ENCODE results near the gene ANTXR2.
"Not testable (repeated sequence)": the region's sequence is repeated elsewhere in the genome, so short reads cannot be mapped to it uniquely, and the experiment has no call there.

Gene ANTXR2

GRCh38 chr4:79996851-79997250, 76.2 kb downstream of the ANTXR2 start:
- in situ Hi-C loops (cut with MboI; ENCODE audit: low sequenced_read_pairs): no loop called here

DNA sequence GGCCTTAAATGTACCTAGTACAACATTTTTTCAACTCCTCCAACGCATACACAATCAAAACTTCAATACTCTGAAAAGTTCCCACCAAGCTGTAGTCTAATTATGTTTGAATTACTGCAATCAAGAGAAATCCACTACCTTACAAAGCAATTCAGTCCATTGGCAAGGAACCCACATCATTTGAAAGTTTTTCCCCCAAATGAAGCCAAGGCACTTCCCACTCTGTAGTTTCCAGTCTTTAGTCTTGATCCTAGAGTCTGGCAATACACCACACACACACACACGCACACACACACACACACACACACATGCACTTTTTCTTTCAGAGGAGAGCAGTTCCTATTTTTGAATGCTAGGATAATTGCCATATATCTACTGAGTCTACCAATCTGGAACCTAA, 79.6 kb downstream of the ANTXR2 start:
- in situ Hi-C loops (cut with MboI; ENCODE audit: low sequenced_read_pairs): no loop called here

DNA sequence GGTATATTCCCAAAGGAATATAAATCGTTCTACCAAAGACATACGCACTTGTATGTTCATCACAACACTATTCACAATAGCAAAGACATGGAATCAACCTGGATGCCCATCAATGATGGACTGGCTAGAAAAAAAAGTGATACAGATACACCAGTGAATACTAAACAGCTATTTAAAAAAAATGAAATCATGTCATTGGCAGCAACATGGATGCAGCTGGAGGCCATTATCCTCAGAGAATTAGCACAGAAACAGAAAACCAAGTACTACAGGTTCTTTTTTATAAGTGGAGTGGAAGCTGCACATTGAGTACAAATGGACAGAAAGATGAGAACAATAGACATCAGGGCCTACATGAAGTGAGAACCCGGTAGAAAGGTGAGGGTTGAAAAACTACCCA, 81.4 kb downstream of the ANTXR2 start:
- in situ Hi-C loops (cut with MboI; ENCODE audit: low sequenced_read_pairs): no loop called here

DNA sequence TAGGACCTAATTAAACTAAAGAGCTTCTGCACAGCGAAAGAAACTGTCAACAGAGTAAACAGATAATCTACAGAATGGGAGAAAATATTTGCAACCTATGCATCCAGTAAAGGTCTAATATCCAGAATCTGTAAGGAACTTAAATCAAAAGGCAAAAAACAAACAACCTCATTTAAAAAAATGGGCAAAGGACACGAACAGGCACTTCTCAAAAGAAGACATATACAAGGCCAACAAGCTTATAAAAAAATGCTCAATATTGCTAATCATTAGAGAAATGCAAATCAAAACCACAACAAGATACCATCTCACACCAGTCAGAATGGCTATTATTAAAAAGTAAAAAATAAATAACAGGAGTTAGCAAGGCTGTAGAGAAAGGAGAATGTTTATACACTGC, 81.9 kb downstream of the ANTXR2 start:
- in situ Hi-C loops (cut with MboI; ENCODE audit: low sequenced_read_pairs): not testable (repeated sequence)

- in situ Hi-C loops (cut with MboI; ENCODE audit: low sequenced_read_pairs): no loop called here
Measured at GRCh38 chr4:79987401-79987800, 85.6 kb downstream of the ANTXR2 start.

DNA sequence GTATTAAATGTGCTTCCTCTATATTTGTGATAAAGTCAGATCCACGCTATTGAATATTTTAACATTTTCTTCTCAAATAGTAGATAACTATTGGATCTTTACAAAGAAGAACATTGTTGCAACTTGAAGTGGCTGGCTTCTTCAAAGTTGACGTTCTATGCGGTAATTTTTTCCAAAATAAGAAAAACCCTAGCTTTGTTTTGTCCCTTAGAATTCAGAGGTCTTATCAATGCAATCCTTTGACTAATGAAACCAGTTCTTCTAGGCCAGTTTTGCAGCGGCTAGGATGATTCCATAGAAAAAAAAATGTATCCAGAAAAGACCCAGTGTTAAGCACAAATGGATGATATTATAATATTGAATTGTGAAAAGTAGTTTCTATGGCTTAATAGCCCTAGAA, 89.6 kb downstream of the ANTXR2 start:
- in situ Hi-C loops (cut with MboI; ENCODE audit: low sequenced_read_pairs): no loop called here

DNA sequence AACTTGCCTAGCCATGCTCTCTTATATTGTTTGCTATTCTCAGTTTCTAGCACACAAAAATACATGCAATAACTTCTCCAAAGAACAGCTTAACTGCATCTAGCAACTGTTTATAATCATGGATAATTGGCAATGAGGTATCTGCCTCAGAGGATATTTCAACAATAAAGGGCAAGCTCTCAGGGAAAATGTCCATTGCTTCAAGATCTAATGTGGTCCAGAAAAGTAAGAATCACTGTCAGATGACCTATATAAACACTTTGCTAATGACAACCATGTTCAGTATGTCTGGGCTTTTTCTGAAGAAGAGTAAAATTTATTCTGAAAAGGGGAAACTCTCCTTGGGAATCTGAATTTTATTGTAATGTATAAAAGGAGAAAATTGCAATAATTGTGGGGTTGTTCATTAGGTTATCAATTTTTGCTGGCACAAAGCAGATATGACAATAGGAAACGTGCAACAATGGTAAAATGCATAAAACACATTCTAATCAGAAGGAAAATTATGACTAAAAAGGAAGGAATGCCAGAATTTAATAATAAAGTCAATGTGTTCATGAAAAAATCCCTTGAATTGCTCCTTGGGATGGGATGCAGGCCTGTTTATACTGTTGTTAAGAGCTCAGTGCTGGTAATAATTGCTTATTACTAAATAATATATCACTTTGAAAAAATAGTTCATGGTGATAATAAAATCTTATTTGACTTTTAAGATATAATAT, 90.3 kb downstream of the ANTXR2 start:
- in situ Hi-C loops (cut with MboI; ENCODE audit: low sequenced_read_pairs): no loop called here

DNA sequence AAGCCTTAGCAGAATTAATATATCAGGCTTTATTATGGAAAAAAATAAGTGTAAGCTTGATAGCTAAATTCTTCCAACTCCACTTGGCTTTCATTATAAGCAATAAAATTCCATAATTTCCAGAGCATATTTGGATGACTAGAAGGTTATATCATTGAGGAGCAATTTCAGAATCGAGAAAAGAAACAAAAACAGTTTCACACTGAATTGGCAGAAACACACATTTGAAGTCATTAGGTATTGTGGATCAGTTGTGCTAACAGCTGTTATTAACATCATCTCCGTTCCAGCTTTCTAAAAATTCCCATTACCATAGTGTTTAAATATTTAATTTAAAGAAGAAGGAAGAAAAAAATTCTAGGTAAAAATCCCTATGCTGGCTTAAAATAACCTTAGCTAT, 92.6 kb downstream of the ANTXR2 start:
- in situ Hi-C loops (cut with MboI; ENCODE audit: low sequenced_read_pairs): no loop called here

GRCh38 chr4:79979785-79980437, 93.1 kb downstream of the ANTXR2 start:
- in situ Hi-C loops (cut with MboI; ENCODE audit: low sequenced_read_pairs): no loop called here

DNA sequence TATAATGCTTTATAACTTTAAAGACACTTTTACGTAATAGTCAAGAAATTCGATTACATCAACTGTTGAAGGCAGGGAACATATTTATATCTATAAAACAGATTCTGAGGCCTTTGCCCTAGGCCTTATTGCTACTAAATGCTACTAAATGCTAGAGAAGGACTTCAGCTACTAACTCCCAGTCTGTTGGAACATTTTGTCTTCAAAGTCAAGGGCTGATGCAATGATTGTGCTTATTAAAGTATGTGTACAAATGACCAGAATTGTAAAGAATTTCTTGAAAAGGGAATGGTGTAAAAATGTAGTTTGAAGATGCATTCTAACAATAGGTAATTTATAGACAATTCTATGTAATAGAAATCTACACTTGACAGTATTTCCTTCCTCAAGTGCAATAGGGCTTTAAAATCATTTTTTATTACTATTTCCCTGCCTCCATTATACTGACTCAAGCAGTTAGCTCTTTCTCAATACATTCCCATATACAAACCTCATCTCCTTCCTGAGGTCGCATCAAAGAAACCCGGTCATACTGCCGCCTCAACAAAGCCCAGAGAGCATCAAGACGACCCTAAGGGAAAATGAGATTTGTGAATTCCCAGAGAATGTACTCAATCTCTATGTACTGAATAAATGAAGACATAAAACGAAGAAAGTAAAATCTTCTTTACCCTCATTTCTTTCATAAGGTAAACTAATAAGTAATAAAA, 95.7 kb downstream of the ANTXR2 start:
- in situ Hi-C loops (cut with MboI; ENCODE audit: low sequenced_read_pairs): no loop called here

- in situ Hi-C loops (cut with MboI; ENCODE audit: low sequenced_read_pairs): no loop called here
Measured at GRCh38 chr4:79964400-79965211, 108.4 kb downstream of the ANTXR2 start.

- in situ Hi-C loops (cut with MboI; ENCODE audit: low sequenced_read_pairs): no loop called here
Measured at GRCh38 chr4:79964020-79964399, 109.0 kb downstream of the ANTXR2 start.

DNA sequence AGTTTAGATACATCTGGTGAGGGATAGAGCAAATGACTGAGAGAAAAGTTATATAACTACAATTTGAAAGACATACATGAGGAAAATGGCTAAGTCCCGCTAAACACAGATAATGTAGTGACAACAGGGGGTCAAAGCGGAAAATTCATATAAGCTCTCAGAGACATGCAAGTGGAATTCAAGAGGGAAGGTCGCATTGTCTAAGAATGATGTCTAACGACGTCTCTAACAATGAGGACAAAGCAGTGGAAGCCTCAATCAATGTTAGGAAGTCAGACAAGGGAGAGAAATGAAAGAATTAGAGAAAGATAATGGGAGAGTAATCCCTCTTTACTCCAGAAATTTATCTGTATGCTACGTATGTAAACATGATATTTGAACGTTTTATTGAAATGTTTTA, 113.4 kb downstream of the ANTXR2 start:
- in situ Hi-C loops (cut with MboI; ENCODE audit: low sequenced_read_pairs): no loop called here

- in situ Hi-C loops (cut with MboI; ENCODE audit: low sequenced_read_pairs): no loop called here
Measured at GRCh38 chr4:79958466-79959264, 114.4 kb downstream of the ANTXR2 start.

GRCh38 chr4:79949178-79949577, 123.9 kb downstream of the ANTXR2 start:
- in situ Hi-C loops (cut with MboI; ENCODE audit: low sequenced_read_pairs): no loop called here

DNA sequence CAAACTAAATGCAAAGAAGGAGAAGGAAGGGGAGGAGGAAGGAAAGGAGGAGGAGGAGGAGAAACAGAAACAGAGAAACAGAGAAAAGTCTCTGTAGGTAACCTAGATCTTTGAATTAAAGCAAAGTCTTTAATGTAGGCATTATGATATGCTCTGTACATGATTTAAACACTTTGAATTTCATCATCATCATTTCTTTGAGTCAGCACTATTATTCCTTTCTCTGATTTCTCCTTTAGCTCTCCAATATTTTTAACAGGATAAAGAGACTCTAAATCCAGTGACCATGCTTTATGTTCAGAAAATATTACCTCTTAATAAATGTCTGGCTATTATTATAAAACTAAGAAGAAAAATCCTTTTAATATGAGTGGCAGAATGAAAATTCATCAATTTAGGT, 124.3 kb downstream of the ANTXR2 start:
- in situ Hi-C loops (cut with MboI; ENCODE audit: low sequenced_read_pairs): no loop called here

DNA sequence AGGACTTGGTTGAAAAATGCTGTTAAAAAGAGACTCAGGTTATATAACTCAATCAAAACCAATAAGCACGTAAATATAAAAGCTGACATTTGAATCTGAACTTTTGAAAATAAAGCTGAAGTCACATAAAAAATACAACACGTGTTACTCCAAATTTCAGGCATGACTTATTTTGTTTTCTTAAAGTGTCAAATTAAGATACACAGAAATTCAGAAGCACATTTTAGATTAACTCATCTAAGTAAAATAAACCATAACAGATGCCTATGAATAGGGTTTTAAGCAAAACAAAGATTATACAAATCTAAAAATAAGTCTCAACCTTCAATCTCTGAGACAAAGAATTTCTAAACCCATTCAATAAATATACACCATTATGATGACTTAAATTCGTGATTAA, 124.8 kb downstream of the ANTXR2 start:
- in situ Hi-C loops (cut with MboI; ENCODE audit: low sequenced_read_pairs): no loop called here

DNA sequence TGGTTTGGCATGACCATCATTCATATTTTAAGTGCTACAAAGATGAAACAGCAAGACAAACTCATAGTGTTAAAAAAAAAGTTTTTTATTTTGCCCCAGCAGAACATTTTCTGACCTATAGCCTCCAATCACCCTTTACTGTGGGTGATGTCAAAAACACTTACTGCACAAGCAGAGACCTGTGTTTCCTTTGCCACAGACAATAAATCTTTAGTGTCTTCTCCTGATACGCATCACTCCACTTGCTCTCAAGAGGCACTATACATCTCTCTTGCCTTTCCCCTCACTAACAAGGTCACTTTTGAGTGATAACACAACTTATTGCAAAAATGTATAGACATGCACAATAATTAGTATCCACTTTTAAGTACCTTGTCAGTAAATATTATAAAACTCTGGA, 125.6 kb downstream of the ANTXR2 start:
- in situ Hi-C loops (cut with MboI; ENCODE audit: low sequenced_read_pairs): no loop called here

- in situ Hi-C loops (cut with MboI; ENCODE audit: low sequenced_read_pairs): no loop called here
Measured at GRCh38 chr4:79935274-79935673, 137.8 kb downstream of the ANTXR2 start.

- in situ Hi-C loops (cut with MboI; ENCODE audit: low sequenced_read_pairs): no loop called here
Measured at GRCh38 chr4:79934660-79935059, 138.4 kb downstream of the ANTXR2 start.

GRCh38 chr4:79927931-79928330, 145.1 kb downstream of the ANTXR2 start:
- in situ Hi-C loops (cut with MboI; ENCODE audit: low sequenced_read_pairs): no loop called here
